Measurements from ENCODE around the gene BMP2K.

- TF ChIP-seq CTCF (conservative IDR thresholded peaks at IDR 0.05; ENCODE audit: low read length), result no peak
- TF ChIP-seq EZH2phosphoT487 (IDR thresholded peaks at IDR 0.05; ENCODE audit: borderline replicate concordance, low read depth, low read length), result no peak
These were observed 1.7 kb upstream of the BMP2K start for GRCh38 chr4:78774417-78774816.
